GM19372 (cell line): ENCODE measurements around the gene DLGAP1.
A peak's percentile ranks its signal among the peaks of the same experiment; 100 is the strongest.

Source experiments
- ATAC-seq: cut with Tn5 transposase; IDR thresholded peaks from one replicate; pipeline ENCODE4 v1.9.1; 2021; ENCODE audit warnings: mild to moderate bottlenecking, low read depth, moderate library complexity; ENCODE audit not compliant: unreplicated experiment

DLGAP1 gene

GRCh38 chr18:3799515-3799914, 655.6 kb downstream of the DLGAP1 start:
- ATAC-seq = no peak

- no peak for ATAC-seq
These were observed 657.1 kb downstream of the DLGAP1 start for GRCh38 chr18:3798032-3798431.

- no peak for ATAC-seq
These were observed 658.7 kb downstream of the DLGAP1 start for GRCh38 chr18:3796434-3796833.

GRCh38 chr18:3794537-3795348, 660.4 kb downstream of the DLGAP1 start:
- ATAC-seq = no peak

DNA sequence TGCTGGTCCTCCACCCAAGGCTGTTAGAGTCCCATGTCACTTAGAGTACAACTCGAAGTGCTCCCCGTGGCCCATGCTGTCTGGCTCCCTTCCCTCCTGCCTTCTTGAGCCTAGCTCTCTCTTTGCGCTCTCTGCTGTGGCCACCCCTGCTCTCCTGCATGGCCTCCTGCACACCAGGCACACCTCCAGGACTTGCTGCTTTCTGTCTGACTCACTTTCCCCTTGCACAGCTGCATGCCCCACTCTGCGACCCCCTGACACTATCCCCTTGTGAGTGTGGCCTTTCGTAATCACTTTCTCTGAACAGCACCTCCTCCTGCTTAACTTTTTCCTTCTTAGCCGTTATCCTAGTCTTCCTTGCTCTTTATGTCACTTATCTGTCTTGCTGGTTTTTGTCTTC, 661.6 kb downstream of the DLGAP1 start:
- ATAC-seq = no peak

DNA sequence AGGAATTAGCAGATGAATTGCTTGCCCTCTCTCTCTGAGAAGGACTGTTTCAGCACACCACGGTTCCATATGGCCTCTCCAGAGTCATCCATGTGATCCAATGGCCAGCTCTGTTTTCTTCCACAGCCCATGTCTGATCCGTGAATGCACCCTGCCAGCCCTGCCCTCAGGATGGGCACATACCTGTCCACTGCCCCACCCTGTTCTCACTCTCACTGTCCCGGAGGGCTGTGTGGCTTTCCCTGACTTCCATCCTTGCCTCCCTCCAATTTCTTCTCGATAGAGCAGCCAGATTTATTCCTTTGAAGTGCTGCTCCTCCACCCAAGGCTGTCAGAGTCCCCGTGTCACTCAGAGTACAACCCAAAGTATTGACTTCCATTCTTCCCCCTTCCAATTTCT, 662.0 kb downstream of the DLGAP1 start:
- ATAC-seq = no peak

DNA sequence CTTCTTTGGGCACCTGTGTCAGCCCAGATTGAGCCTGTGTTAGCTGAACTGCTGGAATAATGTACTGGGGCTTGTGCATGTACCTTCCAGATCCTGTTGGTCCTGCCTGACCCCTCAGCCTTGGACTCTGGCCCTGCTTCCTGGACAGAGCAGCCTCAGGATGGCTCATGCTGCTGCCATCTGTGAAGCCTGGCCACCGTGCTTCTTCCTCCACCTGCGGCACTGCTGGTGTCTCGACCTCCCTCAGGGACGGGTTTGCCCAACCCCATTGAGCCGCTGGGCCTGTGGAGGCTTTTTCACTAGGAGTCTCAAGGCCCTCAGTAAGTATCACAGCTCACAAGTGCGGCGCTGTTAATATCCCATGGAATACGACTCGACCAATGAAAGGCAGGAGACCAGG, 662.4 kb downstream of the DLGAP1 start:
- no peak for ATAC-seq

DNA sequence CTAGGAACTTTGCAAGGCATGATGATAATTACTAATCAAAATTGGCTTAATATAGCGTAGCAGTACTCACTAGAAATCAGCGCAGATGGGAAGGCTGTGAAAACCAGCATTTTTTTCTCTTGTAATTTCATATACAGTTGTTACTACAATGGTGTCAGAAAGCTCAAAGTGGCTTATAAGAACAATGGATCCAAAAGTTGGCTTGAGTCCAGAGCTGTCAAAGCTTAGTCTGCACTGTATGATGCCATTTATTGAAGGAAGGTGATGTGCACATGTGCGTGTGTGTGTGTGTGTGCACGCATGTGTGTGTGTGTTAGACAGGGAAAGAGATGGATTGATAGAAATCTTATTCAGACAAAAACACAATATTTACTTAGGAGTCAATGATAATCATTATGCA, 663.9 kb downstream of the DLGAP1 start:
- ATAC-seq = no peak

GRCh38 chr18:3790703-3791102, 664.4 kb downstream of the DLGAP1 start:
- no peak for ATAC-seq

DNA sequence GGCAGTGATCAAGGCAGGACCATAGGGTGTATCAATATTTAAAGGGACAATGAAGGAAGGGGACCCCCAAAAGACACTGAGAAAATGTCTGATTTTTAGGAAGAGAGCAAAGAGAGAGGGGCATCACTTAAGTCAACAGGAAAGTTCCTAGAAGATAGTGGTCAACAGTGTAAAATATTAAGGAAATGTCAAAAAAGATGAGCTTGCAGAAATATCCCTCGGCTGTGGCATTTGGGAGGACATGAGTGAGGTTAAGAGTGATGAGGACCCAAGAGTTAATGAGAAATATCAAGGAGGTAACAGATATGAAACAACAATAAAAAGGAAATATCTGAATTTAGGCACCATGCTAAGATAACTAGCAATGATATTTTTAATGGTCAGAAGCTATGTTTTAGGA, 665.6 kb downstream of the DLGAP1 start:
- no peak for ATAC-seq

DNA sequence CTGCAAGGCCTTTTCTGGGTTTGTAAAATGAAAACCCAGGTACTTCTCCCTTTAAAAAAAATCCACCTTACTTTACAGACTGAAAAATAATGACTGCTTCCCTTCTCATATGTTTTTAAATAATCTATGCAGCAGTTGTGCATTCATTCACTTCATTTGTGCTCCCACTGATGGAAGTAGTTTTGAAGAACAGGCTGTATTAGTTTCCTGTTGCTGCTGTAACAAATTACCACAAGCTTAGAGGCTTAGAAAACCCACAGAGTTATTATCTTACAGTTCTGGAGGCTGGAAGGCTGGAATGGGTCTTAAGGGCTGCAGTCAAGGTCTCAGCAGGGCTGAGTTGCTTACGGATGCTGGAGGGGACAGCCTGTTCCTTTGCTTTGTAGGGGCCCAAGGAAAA, 670.2 kb downstream of the DLGAP1 start:
- no peak for ATAC-seq

GRCh38 chr18:3782901-3783300, 672.2 kb downstream of the DLGAP1 start:
- ATAC-seq = no peak

GRCh38 chr18:3777719-3778118, 677.4 kb downstream of the DLGAP1 start:
- no peak for ATAC-seq

GRCh38 chr18:3777122-3777521, 678.0 kb downstream of the DLGAP1 start:
- ATAC-seq = no peak

GRCh38 chr18:3775996-3776395, 679.1 kb downstream of the DLGAP1 start:
- ATAC-seq = no peak

GRCh38 chr18:3773303-3773702, 681.8 kb downstream of the DLGAP1 start:
- no peak for ATAC-seq

- ATAC-seq = peak; percentile 97
These were observed 683.8 kb downstream of the DLGAP1 start for GRCh38 chr18:3771121-3771971.

GRCh38 chr18:3761266-3761665, 693.8 kb downstream of the DLGAP1 start:
- no peak for ATAC-seq

DNA sequence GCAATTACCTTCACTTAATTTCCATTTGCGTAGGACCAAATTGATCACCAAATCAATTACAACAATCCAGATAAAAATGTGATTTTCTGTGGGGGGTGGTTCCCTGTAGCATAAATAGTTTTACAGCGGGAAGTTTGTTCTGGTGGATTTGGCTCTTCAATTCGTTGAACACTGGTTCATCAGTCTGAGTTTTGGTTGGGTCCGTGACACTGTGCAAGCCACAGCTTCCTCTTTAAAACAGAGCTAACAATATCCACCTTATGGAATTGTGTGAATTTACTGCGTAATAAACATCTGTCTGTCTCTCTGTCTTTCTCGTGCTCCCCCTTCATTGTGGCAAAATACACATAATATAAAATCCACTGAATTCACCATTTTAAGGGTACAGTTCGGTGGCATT, 694.4 kb downstream of the DLGAP1 start:
- no peak for ATAC-seq

DNA sequence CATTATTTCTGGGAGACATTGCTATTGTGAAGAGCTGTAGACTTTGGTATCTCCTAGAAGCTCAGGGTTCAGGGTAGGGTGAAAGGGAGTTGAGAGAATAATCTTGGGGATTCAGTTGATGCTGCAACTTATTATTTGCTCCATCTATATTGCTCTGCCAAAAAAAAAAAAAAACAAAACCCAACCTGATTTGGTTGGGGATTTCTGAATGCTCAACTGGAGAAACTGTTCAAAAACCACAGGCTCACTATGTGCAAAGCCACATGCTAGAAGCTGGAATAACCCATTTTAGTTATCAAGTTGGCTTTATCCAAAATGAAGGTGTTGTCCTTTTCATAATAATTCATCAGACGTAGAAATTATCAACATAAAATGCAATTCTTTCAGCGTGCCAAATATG, 696.0 kb downstream of the DLGAP1 start:
- no peak for ATAC-seq

DNA sequence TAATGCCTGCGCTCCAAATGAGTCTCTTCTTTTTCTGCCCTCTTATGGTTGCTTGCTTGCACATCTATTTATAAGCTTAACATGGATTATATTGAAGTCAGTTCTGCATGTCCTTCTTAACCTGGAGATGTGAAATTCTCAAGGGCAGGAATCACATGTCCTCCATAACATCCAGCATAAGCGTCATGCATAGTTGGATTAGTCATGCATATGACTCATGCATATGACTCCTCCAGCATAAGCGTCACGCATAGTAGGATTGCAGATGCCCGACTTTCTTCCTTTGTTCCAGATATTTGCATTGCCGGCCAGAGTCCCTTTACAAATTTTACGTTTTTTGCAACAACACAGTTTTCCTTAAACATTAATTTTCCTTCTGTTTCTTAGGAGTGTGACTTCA, 696.6 kb downstream of the DLGAP1 start:
- no peak for ATAC-seq

GRCh38 chr18:3757361-3757760, 697.7 kb downstream of the DLGAP1 start:
- ATAC-seq = no peak
